ENCODE measurements around the gene CPNE1. TPM values are rescaled to one million over a fixed set of nuclear protein-coding genes. Genes with fewer than 3 reads are reported as not detected.

The CPNE1 gene
- total and polyA plus RNA-seq, 2 of the 8 experiments (the other 6 are each of a cell fraction or from before 2014, with no cell fraction given): 294 to 346 TPM

DNA sequence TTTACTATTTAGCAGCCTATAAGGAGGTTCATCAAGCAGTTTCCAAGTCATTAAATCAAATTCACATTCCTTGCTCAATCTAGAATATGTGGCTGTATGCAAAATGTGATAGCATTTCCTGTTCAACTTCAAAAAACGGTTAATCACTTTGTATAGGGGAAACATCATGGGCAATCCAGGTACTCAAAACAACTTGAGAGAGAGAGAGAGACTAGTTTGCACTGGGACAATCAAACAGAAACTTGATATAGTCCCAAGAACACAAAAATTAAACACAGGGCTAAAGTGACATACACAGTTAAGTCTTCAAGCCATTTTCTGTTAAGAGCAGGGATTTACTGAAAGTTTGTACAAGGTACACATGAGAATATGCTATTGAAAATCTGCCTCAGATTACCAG is 7.4 kb downstream of the CPNE1 start (continued):
- TF ChIP-seq, protein P1, sequence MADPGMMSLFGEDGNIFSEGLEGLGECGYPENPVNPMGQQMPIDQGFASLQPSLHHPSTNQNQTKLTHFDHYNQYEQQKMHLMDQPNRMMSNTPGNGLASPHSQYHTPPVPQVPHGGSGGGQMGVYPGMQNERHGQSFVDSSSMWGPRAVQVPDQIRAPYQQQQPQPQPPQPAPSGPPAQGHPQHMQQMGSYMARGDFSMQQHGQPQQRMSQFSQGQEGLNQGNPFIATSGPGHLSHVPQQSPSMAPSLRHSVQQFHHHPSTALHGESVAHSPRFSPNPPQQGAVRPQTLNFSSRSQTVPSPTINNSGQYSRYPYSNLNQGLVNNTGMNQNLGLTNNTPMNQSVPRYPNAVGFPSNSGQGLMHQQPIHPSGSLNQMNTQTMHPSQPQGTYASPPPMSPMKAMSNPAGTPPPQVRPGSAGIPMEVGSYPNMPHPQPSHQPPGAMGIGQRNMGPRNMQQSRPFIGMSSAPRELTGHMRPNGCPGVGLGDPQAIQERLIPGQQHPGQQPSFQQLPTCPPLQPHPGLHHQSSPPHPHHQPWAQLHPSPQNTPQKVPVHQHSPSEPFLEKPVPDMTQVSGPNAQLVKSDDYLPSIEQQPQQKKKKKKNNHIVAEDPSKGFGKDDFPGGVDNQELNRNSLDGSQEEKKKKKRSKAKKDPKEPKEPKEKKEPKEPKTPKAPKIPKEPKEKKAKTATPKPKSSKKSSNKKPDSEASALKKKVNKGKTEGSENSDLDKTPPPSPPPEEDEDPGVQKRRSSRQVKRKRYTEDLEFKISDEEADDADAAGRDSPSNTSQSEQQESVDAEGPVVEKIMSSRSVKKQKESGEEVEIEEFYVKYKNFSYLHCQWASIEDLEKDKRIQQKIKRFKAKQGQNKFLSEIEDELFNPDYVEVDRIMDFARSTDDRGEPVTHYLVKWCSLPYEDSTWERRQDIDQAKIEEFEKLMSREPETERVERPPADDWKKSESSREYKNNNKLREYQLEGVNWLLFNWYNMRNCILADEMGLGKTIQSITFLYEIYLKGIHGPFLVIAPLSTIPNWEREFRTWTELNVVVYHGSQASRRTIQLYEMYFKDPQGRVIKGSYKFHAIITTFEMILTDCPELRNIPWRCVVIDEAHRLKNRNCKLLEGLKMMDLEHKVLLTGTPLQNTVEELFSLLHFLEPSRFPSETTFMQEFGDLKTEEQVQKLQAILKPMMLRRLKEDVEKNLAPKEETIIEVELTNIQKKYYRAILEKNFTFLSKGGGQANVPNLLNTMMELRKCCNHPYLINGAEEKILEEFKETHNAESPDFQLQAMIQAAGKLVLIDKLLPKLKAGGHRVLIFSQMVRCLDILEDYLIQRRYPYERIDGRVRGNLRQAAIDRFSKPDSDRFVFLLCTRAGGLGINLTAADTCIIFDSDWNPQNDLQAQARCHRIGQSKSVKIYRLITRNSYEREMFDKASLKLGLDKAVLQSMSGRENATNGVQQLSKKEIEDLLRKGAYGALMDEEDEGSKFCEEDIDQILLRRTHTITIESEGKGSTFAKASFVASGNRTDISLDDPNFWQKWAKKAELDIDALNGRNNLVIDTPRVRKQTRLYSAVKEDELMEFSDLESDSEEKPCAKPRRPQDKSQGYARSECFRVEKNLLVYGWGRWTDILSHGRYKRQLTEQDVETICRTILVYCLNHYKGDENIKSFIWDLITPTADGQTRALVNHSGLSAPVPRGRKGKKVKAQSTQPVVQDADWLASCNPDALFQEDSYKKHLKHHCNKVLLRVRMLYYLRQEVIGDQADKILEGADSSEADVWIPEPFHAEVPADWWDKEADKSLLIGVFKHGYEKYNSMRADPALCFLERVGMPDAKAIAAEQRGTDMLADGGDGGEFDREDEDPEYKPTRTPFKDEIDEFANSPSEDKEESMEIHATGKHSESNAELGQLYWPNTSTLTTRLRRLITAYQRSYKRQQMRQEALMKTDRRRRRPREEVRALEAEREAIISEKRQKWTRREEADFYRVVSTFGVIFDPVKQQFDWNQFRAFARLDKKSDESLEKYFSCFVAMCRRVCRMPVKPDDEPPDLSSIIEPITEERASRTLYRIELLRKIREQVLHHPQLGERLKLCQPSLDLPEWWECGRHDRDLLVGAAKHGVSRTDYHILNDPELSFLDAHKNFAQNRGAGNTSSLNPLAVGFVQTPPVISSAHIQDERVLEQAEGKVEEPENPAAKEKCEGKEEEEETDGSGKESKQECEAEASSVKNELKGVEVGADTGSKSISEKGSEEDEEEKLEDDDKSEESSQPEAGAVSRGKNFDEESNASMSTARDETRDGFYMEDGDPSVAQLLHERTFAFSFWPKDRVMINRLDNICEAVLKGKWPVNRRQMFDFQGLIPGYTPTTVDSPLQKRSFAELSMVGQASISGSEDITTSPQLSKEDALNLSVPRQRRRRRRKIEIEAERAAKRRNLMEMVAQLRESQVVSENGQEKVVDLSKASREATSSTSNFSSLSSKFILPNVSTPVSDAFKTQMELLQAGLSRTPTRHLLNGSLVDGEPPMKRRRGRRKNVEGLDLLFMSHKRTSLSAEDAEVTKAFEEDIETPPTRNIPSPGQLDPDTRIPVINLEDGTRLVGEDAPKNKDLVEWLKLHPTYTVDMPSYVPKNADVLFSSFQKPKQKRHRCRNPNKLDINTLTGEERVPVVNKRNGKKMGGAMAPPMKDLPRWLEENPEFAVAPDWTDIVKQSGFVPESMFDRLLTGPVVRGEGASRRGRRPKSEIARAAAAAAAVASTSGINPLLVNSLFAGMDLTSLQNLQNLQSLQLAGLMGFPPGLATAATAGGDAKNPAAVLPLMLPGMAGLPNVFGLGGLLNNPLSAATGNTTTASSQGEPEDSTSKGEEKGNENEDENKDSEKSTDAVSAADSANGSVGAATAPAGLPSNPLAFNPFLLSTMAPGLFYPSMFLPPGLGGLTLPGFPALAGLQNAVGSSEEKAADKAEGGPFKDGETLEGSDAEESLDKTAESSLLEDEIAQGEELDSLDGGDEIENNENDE (IDR thresholded peaks at IDR 0.05; ENCODE audit: insufficient replicate concordance, low read length): no peak
- no peak for TF ChIP-seq ZNF274 (IDR thresholded peaks at IDR 0.05; ENCODE audit: borderline replicate concordance, extremely low read depth, low read length)
- TF ChIP-seq KDM4A (IDR thresholded peaks at IDR 0.05; ENCODE audit: low read depth, low read length, severe bottlenecking): no peak
- no peak for TF ChIP-seq KDM1A (IDR thresholded peaks at IDR 0.05; ENCODE audit: borderline replicate concordance, low read length)
- no peak for TF ChIP-seq TEAD4 (IDR thresholded peaks at IDR 0.05; ENCODE audit: low read depth, low read length)
- no peak for TF ChIP-seq SIX5 (IDR thresholded peaks at IDR 0.05; ENCODE audit: low read depth, low read length)
- no peak for TF ChIP-seq BACH1 (IDR thresholded peaks at IDR 0.05; ENCODE audit: low read length)
- TF ChIP-seq SUZ12 (IDR thresholded peaks at IDR 0.05; ENCODE audit: low read length): no peak
- TF ChIP-seq HDAC6 (IDR thresholded peaks at IDR 0.05; ENCODE audit: low read depth, low read length): no peak
- TF ChIP-seq TAF1 (IDR thresholded peaks at IDR 0.05; ENCODE audit: low read depth, low read length): no peak
- no peak for TF ChIP-seq SP2 (IDR thresholded peaks at IDR 0.05; ENCODE audit: low read length)
- TF ChIP-seq RBBP5 (IDR thresholded peaks at IDR 0.05; ENCODE audit: borderline replicate concordance, low read depth, low read length): no peak
- no peak for TF ChIP-seq NRF1 (IDR thresholded peaks at IDR 0.05; ENCODE audit: low read depth, low read length)
- TF ChIP-seq CHD2 (IDR thresholded peaks at IDR 0.05; ENCODE audit: low read length): no peak
